Measurements from ENCODE around the gene SLC22A14.

DNA sequence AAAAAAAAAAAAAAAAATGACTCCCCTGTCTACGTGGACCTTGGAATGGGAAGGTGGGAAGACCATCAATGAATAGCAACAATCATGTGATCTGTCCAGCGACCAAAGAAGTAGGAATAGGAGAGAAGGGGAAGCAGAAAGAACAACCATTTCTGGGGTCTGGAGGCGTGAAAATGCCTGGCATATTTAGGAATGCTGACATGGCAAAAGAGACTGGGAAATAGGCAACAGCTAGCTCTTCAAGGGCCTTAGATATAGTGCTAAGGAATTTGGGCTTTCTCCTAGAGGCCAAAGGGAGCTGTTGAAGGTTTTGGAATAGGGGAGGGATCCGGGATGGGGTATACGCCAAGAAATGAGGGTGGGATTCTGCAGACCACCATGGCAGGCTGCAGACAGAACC is 10.5 kb upstream of the SLC22A14 start:
- TF ChIP-seq, protein P1, sequence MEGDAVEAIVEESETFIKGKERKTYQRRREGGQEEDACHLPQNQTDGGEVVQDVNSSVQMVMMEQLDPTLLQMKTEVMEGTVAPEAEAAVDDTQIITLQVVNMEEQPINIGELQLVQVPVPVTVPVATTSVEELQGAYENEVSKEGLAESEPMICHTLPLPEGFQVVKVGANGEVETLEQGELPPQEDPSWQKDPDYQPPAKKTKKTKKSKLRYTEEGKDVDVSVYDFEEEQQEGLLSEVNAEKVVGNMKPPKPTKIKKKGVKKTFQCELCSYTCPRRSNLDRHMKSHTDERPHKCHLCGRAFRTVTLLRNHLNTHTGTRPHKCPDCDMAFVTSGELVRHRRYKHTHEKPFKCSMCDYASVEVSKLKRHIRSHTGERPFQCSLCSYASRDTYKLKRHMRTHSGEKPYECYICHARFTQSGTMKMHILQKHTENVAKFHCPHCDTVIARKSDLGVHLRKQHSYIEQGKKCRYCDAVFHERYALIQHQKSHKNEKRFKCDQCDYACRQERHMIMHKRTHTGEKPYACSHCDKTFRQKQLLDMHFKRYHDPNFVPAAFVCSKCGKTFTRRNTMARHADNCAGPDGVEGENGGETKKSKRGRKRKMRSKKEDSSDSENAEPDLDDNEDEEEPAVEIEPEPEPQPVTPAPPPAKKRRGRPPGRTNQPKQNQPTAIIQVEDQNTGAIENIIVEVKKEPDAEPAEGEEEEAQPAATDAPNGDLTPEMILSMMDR (IDR thresholded peaks at IDR 0.05) = no peak
- no peak for TF ChIP-seq EP300 (IDR thresholded peaks at IDR 0.05)
- TF ChIP-seq POLR2A (IDR thresholded peaks at IDR 0.05) = no peak
